Osteoblast (primary cell): ENCODE results near the gene GRHL3. TPM values are rescaled to one million over a fixed set of nuclear protein-coding genes. Genes with fewer than 3 reads are reported as not detected.
A peak's percentile ranks its signal among the peaks of the same experiment; 100 is the strongest.
"Not testable (repeated sequence)": the region's sequence is repeated elsewhere in the genome, so short reads cannot be mapped to it uniquely, and the experiment has no call there.

Source experiments
- DNase-seq: peaks from one replicate; pipeline ENCODE4 v3.0.0; 2011; ENCODE audit warnings: low spot score, mixed read lengths; ENCODE audit not compliant: insufficient read length; ENCODE audit errors: missing footprints
- H2AFZ ChIP-seq: 2 replicates; pipeline ENCODE4 v1.6.0; 2011; ENCODE audit warnings: mild to moderate bottlenecking, low read length
- H3K27ac ChIP-seq: 2 replicates; pipeline ENCODE4 v1.5.1; 2011; ENCODE audit warnings: mild to moderate bottlenecking, low read depth, low read length, moderate library complexity
- H3K27me3 ChIP-seq: 2 replicates; pipeline ENCODE4 v1.6.0; 2012; ENCODE audit warnings: mild to moderate bottlenecking, control low read depth, inconsistent platforms, low read length, moderate library complexity; ENCODE audit not compliant: insufficient read depth
- H3K36me3 ChIP-seq: 2 replicates; pipeline ENCODE4 v1.5.1; 2011; ENCODE audit warnings: mild to moderate bottlenecking, low read length, control low read depth, moderate library complexity; ENCODE audit not compliant: insufficient read depth
- H3K4me1 ChIP-seq: 2 replicates; pipeline ENCODE4 v1.5.1; 2011; ENCODE audit warnings: mild to moderate bottlenecking, low read length, control low read depth, moderate library complexity; ENCODE audit not compliant: insufficient read depth
- H3K4me2 ChIP-seq: 2 replicates; pipeline ENCODE4 v1.6.0; 2011; ENCODE audit warnings: mild to moderate bottlenecking, low read length; ENCODE audit not compliant: insufficient read depth
- H3K4me3 ChIP-seq: fragments of 200-600 bp; sonication (generic); 3 replicates; pipeline ENCODE4 v1.5.1; 2012; ENCODE audit warnings: mild to moderate bottlenecking, low read length, inconsistent platforms; ENCODE audit not compliant: insufficient read depth
- H3K79me2 ChIP-seq: 2 replicates; pipeline ENCODE4 v1.6.0; 2012; ENCODE audit warnings: mild to moderate bottlenecking, low read length, control low read depth, inconsistent platforms; ENCODE audit not compliant: insufficient read depth
- H3K9me3 ChIP-seq: 2 replicates; pipeline ENCODE4 v1.5.1; 2011; ENCODE audit warnings: low read depth, low read length, control low read depth
- H4K20me1 ChIP-seq: 2 replicates; pipeline ENCODE4 v1.6.0; 2012; ENCODE audit warnings: mild to moderate bottlenecking, low read length, control low read depth; ENCODE audit not compliant: insufficient read depth
- total RNA-seq: library from RNA; depleted of rRNA; stranded (reverse); fragments of >200 nt; gene quantifications from 2 replicates; pipeline ENCODE4 v1.2.3, GENCODE V29; 2012
- TF ChIP-seq, protein P1 (sequence below): IDR thresholded peaks from 2 replicates; pipeline ENCODE4 v1.5.1; 2011; ENCODE audit warnings: mild to moderate bottlenecking, low read depth, low read length, moderate library complexity; ENCODE audit errors: extremely low read depth

The GRHL3 gene
- total RNA-seq: not detected in 2 replicates

DNA sequence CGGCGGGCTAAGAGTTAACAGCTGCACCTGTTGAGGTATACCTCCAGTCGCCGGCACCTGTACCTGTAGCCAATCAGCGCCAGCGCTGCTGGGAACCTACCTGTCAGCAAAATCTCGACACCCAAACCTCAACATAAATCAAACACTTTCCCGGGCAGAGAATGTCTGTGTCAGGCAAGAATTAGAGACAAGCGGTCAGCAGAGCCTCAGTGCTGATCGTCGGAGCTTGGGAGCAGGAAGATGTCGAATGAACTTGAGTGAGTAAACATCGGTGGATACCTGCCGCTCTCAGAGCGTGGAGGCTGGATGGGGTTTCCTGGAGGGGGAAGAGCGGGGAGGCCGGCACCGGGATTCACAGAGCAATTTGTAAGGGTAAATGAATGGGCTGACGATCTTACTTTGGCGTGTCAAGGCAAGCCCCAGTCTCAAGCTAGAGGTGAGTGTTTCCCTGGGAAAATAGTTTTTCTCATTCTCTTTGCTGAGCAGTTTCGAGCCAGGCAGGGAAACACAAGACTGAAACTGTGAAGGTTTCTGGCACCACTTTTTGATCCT, at the start of gene GRHL3:
Gene GRHL3 (plus strand): TSS at position 46 of the 552 bp plus-strand sequence. CDS start 195 bp downstream, at position 241.
- TF ChIP-seq, protein P1, sequence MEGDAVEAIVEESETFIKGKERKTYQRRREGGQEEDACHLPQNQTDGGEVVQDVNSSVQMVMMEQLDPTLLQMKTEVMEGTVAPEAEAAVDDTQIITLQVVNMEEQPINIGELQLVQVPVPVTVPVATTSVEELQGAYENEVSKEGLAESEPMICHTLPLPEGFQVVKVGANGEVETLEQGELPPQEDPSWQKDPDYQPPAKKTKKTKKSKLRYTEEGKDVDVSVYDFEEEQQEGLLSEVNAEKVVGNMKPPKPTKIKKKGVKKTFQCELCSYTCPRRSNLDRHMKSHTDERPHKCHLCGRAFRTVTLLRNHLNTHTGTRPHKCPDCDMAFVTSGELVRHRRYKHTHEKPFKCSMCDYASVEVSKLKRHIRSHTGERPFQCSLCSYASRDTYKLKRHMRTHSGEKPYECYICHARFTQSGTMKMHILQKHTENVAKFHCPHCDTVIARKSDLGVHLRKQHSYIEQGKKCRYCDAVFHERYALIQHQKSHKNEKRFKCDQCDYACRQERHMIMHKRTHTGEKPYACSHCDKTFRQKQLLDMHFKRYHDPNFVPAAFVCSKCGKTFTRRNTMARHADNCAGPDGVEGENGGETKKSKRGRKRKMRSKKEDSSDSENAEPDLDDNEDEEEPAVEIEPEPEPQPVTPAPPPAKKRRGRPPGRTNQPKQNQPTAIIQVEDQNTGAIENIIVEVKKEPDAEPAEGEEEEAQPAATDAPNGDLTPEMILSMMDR: no peak
- no peaks in the 10 kb centered on the region for H4K20me1 ChIP-seq

DNA sequence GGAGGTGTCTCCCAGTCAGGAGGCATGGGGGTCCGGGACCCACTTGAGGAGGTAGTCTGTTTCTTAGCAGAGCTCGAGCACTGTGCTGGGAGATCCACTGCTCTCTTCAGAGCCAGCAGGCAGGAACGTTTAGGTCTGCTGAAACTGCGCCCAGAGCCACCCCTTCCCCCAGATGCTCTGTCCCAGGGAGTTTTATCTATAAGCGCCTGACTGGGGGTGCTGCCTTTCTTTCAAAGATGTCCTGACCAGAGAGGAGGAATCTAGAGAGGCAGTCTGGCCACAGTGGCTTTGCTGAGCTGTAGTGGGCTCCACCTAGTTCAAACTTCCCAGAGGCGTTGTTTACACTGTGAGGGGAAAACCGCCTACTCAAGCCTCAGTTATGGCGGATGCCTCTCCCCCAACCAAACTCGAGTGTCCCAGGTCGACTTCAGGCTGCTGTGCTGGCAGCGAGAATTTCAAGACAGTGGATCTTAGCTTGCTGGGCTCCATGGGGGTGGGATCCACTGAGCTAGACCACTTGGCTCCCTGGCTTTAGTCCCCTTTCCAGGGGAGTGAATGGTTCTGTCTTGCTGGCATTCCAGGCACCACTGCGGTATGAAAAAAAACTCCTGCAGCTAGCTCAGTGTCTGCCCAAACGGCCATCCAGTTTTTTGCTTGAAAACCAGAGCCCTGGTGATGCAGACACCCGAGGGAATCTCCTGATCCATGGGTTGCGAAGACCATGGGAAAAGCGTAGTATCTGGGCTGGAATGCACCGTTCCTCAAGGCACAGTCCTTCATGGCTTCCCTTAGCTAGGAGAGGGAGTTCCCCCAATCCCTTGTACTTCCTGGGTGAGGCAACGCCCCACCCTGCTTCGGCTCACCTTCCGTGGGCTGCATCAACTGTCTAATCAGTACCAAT, 44.7 kb upstream of the GRHL3 start:
- H4K20me1 ChIP-seq, H3K4me3 ChIP-seq, H3K27ac ChIP-seq, H3K79me2 ChIP-seq, H3K27me3 ChIP-seq, H2AFZ ChIP-seq, H3K4me2 ChIP-seq, H3K9me3 ChIP-seq, H3K36me3 ChIP-seq, DNase-seq: not testable (repeated sequence)
- peaks cover 25% of the 10 kb centered on the region for H3K4me1 ChIP-seq

More for the DNA sequence above, at the start of gene GRHL3:
- peaks cover 14% of the 10 kb centered on the region for H3K4me1 ChIP-seq
- peak; percentile 37 for DNase-seq
- no peak within 1 kb of the TSS for H3K27ac ChIP-seq
- H2AFZ ChIP-seq: peak within 1 kb of the TSS; percentile 2
- peak within 1 kb of the TSS; percentile 37 for H3K4me3 ChIP-seq
- peak within 1 kb of the TSS; percentile 62 for H3K4me2 ChIP-seq
- no peaks in the 10 kb centered on the region for H3K36me3 ChIP-seq
- H3K27me3 ChIP-seq: peaks cover 22% of the 10 kb centered on the region
- no peaks in the 10 kb centered on the region for H3K79me2 ChIP-seq
- no peaks in the 10 kb centered on the region for H3K9me3 ChIP-seq

DNA sequence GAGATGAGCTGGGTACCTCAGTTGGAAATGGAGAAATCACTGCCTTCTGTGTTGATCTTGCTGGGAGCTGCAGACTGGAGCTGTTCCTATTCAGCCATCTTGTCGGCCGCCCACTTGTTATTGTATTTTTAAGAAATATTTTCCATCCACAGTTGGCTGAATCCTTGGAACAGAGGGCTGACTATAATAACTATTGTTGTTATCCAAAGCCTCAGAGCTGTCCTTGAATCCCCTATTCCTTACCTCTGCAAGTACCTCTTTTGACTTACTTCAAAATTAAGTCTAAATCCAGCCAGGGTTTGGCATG, 44.1 kb upstream of the GRHL3 start:
- TF ChIP-seq, protein P1: no peak
- H3K79me2 ChIP-seq: no peaks in the 10 kb centered on the region
- no peak overlapping the region for H3K4me3 ChIP-seq
- H2AFZ ChIP-seq: no peak overlapping the region
- no peaks in the 10 kb centered on the region for H3K9me3 ChIP-seq
- no peak overlapping the region for H3K4me2 ChIP-seq
- DNase-seq: no peak
- H3K36me3 ChIP-seq: no peaks in the 10 kb centered on the region
- peaks cover 13% of the 10 kb centered on the region for H3K27me3 ChIP-seq
- H3K27ac ChIP-seq: no peak overlapping the region
- peaks cover 25% of the 10 kb centered on the region for H3K4me1 ChIP-seq
- no peaks in the 10 kb centered on the region for H4K20me1 ChIP-seq

DNA sequence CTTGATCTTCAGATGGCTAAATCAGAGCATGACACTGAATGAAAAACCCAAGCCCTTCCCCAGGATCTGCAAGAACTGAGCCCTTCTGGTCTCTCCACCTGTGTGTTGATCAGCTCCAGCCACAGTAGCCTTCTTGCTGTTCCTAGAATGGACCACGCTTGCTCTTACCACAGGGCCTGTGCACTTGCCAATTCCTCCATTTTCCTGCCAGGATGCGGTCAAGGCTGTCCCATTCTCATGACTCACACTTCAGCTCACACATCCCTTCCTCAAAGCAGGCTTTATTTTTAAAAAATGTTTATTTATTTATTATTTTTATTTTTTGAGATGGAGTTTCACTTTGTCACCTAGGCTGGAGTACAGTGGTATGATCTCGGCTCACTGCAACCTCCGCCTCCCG, 43.6 kb upstream of the GRHL3 start:
- Histone ChIP-seq H3K4me1 (peaks cover 25% of the 10 kb centered on the region), H3K9me3 (no peaks in the 10 kb centered on the region), H3K36me3 (no peaks in the 10 kb centered on the region), H3K27me3 (peaks cover 17% of the 10 kb centered on the region), H3K27ac (no peak overlapping the region), H2AFZ (no peak overlapping the region), H4K20me1 (no peaks in the 10 kb centered on the region), H3K79me2 (no peaks in the 10 kb centered on the region), H3K4me2 (no peak overlapping the region), H3K4me3 (no peak overlapping the region)
- TF ChIP-seq, protein P1: no peak
- DNase-seq: no peak
